ENCODE measurements around the gene CLDN1.

Gene CLDN1

GRCh38 chr3:190352861-190353457 is 30.7 kb upstream of the CLDN1 start:
- H4K8ac ChIP-seq (ENCODE audit: low read depth, low read length), result no peak overlapping the region
- H3K23ac ChIP-seq (ENCODE audit: low read depth, low read length, poor library complexity), result no peak overlapping the region
- no peak overlapping the region for H2BK120ac ChIP-seq (ENCODE audit: low read depth, low read length)
- H3K18ac ChIP-seq (ENCODE audit: low read length), result no peak overlapping the region
- no peak overlapping the region for H4K91ac ChIP-seq (ENCODE audit: low read depth, low read length, poor library complexity)
- H3K14ac ChIP-seq (ENCODE audit: low read length), result no peak overlapping the region
- H2AK5ac ChIP-seq (ENCODE audit: low read depth, low read length), result no peak overlapping the region
- no peak overlapping the region for H3K4ac ChIP-seq (ENCODE audit: low read length)
- no peak overlapping the region for H2BK12ac ChIP-seq (ENCODE audit: low read length)
- H3K9ac ChIP-seq (ENCODE audit: low read depth, low read length, poor library complexity), result no peak overlapping the region
- H3K79me1 ChIP-seq (ENCODE audit: low read depth, low read length), result no peaks in the 10 kb centered on the region
- no peaks in the 10 kb centered on the region for H3K9me3 ChIP-seq (replicated peaks in 1 of 2; ENCODE audit: control insufficient read depth in 2 of 2, insufficient read depth in 1 of 2, low read depth in 1 of 2, low read length in 2 of 2)
- H2BK15ac ChIP-seq (ENCODE audit: low read length), result no peak overlapping the region
- H3K4me3 ChIP-seq (ENCODE audit: low read length in 2 of 2), result no peak overlapping the region
- H3K27me3 ChIP-seq (ENCODE audit: control insufficient read depth in 3 of 3, insufficient read depth in 3 of 3, low read depth in 1 of 3, low read length in 3 of 3), result no peaks in the 10 kb centered on the region
- no peak overlapping the region for H3K4me2 ChIP-seq (ENCODE audit: insufficient read depth, low read length, poor library complexity, severe bottlenecking)
- DNase-seq (ENCODE audit: low spot score), result no peak
- H3K36me3 ChIP-seq (replicated peaks in 1 of 2; ENCODE audit: control insufficient read depth in 2 of 2, insufficient read depth in 2 of 2, low read length in 2 of 2), result no peaks in the 10 kb centered on the region
- no peaks in the 10 kb centered on the region for H3K4me1 ChIP-seq (ENCODE audit: control insufficient read depth in 2 of 2, insufficient read depth in 1 of 2, low read depth in 1 of 2, low read length in 2 of 2)
- no CpG with 5 or more reads among the region's 1 CpG for WGBS, 2 donors (ENCODE audit: extremely low coverage in 2 of 2, insufficient read length in 2 of 2, insufficient replicate concordance in 1 of 2)
- H2AFZ ChIP-seq (ENCODE audit: low read length), result no peak overlapping the region
- H3K27ac ChIP-seq (replicated peaks; ENCODE audit: low read length), result no peak overlapping the region
- H2BK5ac ChIP-seq (ENCODE audit: low read length), result no peak overlapping the region

GRCh38 chr3:190346541-190346940 is 24.3 kb upstream of the CLDN1 start:
- no CpG with 5 or more reads among the region's 2 CpGs for WGBS, 2 donors (ENCODE audit: extremely low coverage in 2 of 2, insufficient read length in 2 of 2, insufficient replicate concordance in 1 of 2)
- Histone ChIP-seq H2AK5ac (ENCODE audit: low read depth, low read length) (no peak overlapping the region), H3K14ac (ENCODE audit: low read length) (no peak overlapping the region), H3K23ac (ENCODE audit: low read depth, low read length, poor library complexity) (no peak overlapping the region), H3K36me3 (replicated peaks in 1 of 2; ENCODE audit: control insufficient read depth in 2 of 2, insufficient read depth in 2 of 2, low read length in 2 of 2) (no peaks in the 10 kb centered on the region), H4K91ac (ENCODE audit: low read depth, low read length, poor library complexity) (no peak overlapping the region), H2BK120ac (ENCODE audit: low read depth, low read length) (no peak overlapping the region), H3K4me1 (ENCODE audit: control insufficient read depth in 2 of 2, insufficient read depth in 1 of 2, low read depth in 1 of 2, low read length in 2 of 2) (no peaks in the 10 kb centered on the region), H2BK15ac (ENCODE audit: low read length) (no peak overlapping the region), H2BK5ac (ENCODE audit: low read length) (no peak overlapping the region), H3K9me3 (replicated peaks in 1 of 2; ENCODE audit: control insufficient read depth in 2 of 2, insufficient read depth in 1 of 2, low read depth in 1 of 2, low read length in 2 of 2) (no peaks in the 10 kb centered on the region), H2AFZ (ENCODE audit: low read length) (no peak overlapping the region), H2BK12ac (ENCODE audit: low read length) (no peak overlapping the region), H3K4me2 (ENCODE audit: insufficient read depth, low read length, poor library complexity, severe bottlenecking) (no peak overlapping the region), H3K18ac (ENCODE audit: low read length) (no peak overlapping the region), H3K4me3 (ENCODE audit: low read length in 2 of 2) (no peak overlapping the region), H3K27me3 (ENCODE audit: control insufficient read depth in 3 of 3, insufficient read depth in 3 of 3, low read depth in 1 of 3, low read length in 3 of 3) (no peaks in the 10 kb centered on the region), H3K27ac (replicated peaks; ENCODE audit: low read length) (no peak overlapping the region), H3K79me1 (ENCODE audit: low read depth, low read length) (no peaks in the 10 kb centered on the region), H4K8ac (ENCODE audit: low read depth, low read length) (no peak overlapping the region), H3K4ac (ENCODE audit: low read length) (no peak overlapping the region), H3K9ac (ENCODE audit: low read depth, low read length, poor library complexity) (no peak overlapping the region)
- no peak for DNase-seq (ENCODE audit: low spot score)

GRCh38 chr3:190345878-190346277 is 23.6 kb upstream of the CLDN1 start:
- Histone ChIP-seq H3K4me3 (ENCODE audit: low read length in 2 of 2) (no peak overlapping the region), H4K8ac (ENCODE audit: low read depth, low read length) (no peak overlapping the region), H2AK5ac (ENCODE audit: low read depth, low read length) (no peak overlapping the region), H3K4me2 (ENCODE audit: insufficient read depth, low read length, poor library complexity, severe bottlenecking) (no peak overlapping the region), H3K79me1 (ENCODE audit: low read depth, low read length) (no peaks in the 10 kb centered on the region), H3K9ac (ENCODE audit: low read depth, low read length, poor library complexity) (no peak overlapping the region), H3K27ac (replicated peaks; ENCODE audit: low read length) (no peak overlapping the region), H2BK5ac (ENCODE audit: low read length) (no peak overlapping the region), H2AFZ (ENCODE audit: low read length) (no peak overlapping the region), H2BK15ac (ENCODE audit: low read length) (no peak overlapping the region), H4K91ac (ENCODE audit: low read depth, low read length, poor library complexity) (no peak overlapping the region), H3K27me3 (ENCODE audit: control insufficient read depth in 3 of 3, insufficient read depth in 3 of 3, low read depth in 1 of 3, low read length in 3 of 3) (no peaks in the 10 kb centered on the region), H3K9me3 (replicated peaks in 1 of 2; ENCODE audit: control insufficient read depth in 2 of 2, insufficient read depth in 1 of 2, low read depth in 1 of 2, low read length in 2 of 2) (no peaks in the 10 kb centered on the region), H3K4ac (ENCODE audit: low read length) (no peak overlapping the region), H3K23ac (ENCODE audit: low read depth, low read length, poor library complexity) (no peak overlapping the region), H3K4me1 (ENCODE audit: control insufficient read depth in 2 of 2, insufficient read depth in 1 of 2, low read depth in 1 of 2, low read length in 2 of 2) (no peaks in the 10 kb centered on the region), H3K14ac (ENCODE audit: low read length) (no peak overlapping the region), H2BK120ac (ENCODE audit: low read depth, low read length) (no peak overlapping the region), H2BK12ac (ENCODE audit: low read length) (no peak overlapping the region), H3K18ac (ENCODE audit: low read length) (no peak overlapping the region), H3K36me3 (replicated peaks in 1 of 2; ENCODE audit: control insufficient read depth in 2 of 2, insufficient read depth in 2 of 2, low read length in 2 of 2) (no peaks in the 10 kb centered on the region)
- WGBS, 2 donors (ENCODE audit: extremely low coverage in 2 of 2, insufficient read length in 2 of 2, insufficient replicate concordance in 1 of 2), result no CpG with 5 or more reads among the region's 4 CpGs
- no peak for DNase-seq (ENCODE audit: low spot score)

- DNase-seq (ENCODE audit: low spot score), result no peak
- H3K36me3 ChIP-seq (replicated peaks in 1 of 2; ENCODE audit: control insufficient read depth in 2 of 2, insufficient read depth in 2 of 2, low read length in 2 of 2), result no peaks in the 10 kb centered on the region
- no peaks in the 10 kb centered on the region for H3K27me3 ChIP-seq (ENCODE audit: control insufficient read depth in 3 of 3, insufficient read depth in 3 of 3, low read depth in 1 of 3, low read length in 3 of 3)
- no peak overlapping the region for H3K18ac ChIP-seq (ENCODE audit: low read length)
- H3K27ac ChIP-seq (replicated peaks; ENCODE audit: low read length), result no peak overlapping the region
- no peak overlapping the region for H3K4ac ChIP-seq (ENCODE audit: low read length)
- H3K4me1 ChIP-seq (ENCODE audit: control insufficient read depth in 2 of 2, insufficient read depth in 1 of 2, low read depth in 1 of 2, low read length in 2 of 2), result no peaks in the 10 kb centered on the region
- H3K4me2 ChIP-seq (ENCODE audit: insufficient read depth, low read length, poor library complexity, severe bottlenecking), result no peak overlapping the region
- H3K4me3 ChIP-seq (ENCODE audit: low read length in 2 of 2), result no peak overlapping the region
- H4K8ac ChIP-seq (ENCODE audit: low read depth, low read length), result no peak overlapping the region
- H3K14ac ChIP-seq (ENCODE audit: low read length), result no peak overlapping the region
- no peak overlapping the region for H2BK5ac ChIP-seq (ENCODE audit: low read length)
- H2AFZ ChIP-seq (ENCODE audit: low read length), result no peak overlapping the region
- H3K9ac ChIP-seq (ENCODE audit: low read depth, low read length, poor library complexity), result no peak overlapping the region
- no peaks in the 10 kb centered on the region for H3K9me3 ChIP-seq (replicated peaks in 1 of 2; ENCODE audit: control insufficient read depth in 2 of 2, insufficient read depth in 1 of 2, low read depth in 1 of 2, low read length in 2 of 2)
- no peak overlapping the region for H4K91ac ChIP-seq (ENCODE audit: low read depth, low read length, poor library complexity)
- no CpG with 5 or more reads among the region's 4 CpGs for WGBS, 2 donors (ENCODE audit: extremely low coverage in 2 of 2, insufficient read length in 2 of 2, insufficient replicate concordance in 1 of 2)
- no peak overlapping the region for H3K23ac ChIP-seq (ENCODE audit: low read depth, low read length, poor library complexity)
- H2BK120ac ChIP-seq (ENCODE audit: low read depth, low read length), result no peak overlapping the region
- no peaks in the 10 kb centered on the region for H3K79me1 ChIP-seq (ENCODE audit: low read depth, low read length)
- no peak overlapping the region for H2BK12ac ChIP-seq (ENCODE audit: low read length)
- no peak overlapping the region for H2AK5ac ChIP-seq (ENCODE audit: low read depth, low read length)
- H2BK15ac ChIP-seq (ENCODE audit: low read length), result no peak overlapping the region
Measured at GRCh38 chr3:190345027-190345821, 23.0 kb upstream of the CLDN1 start.
